HuH-7 (cell line): Measurements from ENCODE around the gene ELMO1.

Experiments
- DNase-seq: peaks from one replicate; pipeline ENCODE4 v3.0.0; 2011; ENCODE audit warnings: low spot score

The ELMO1 gene

GRCh38 chr7:36910401-36910800 is 538.3 kb downstream of the ELMO1 start:
- DNase-seq, result no peak

- DNase-seq, result no peak
These were observed 541.6 kb downstream of the ELMO1 start for GRCh38 chr7:36906956-36907635.

- DNase-seq, result no peak
These were observed 542.2 kb downstream of the ELMO1 start for GRCh38 chr7:36906448-36906847.

- DNase-seq, result no peak
These were observed 542.8 kb downstream of the ELMO1 start for GRCh38 chr7:36905841-36906240.

- no peak for DNase-seq
These were observed 543.9 kb downstream of the ELMO1 start for GRCh38 chr7:36904802-36905201.

- DNase-seq, result no peak
These were observed 544.6 kb downstream of the ELMO1 start for GRCh38 chr7:36904101-36904500.

GRCh38 chr7:36900988-36901710 is 547.5 kb downstream of the ELMO1 start:
- no peak for DNase-seq

- no peak for DNase-seq
These were observed 550.5 kb downstream of the ELMO1 start for GRCh38 chr7:36898186-36898585.

- no peak for DNase-seq
These were observed 551.6 kb downstream of the ELMO1 start for GRCh38 chr7:36896956-36897590.

GRCh38 chr7:36896418-36896817 is 552.2 kb downstream of the ELMO1 start:
- no peak for DNase-seq

GRCh38 chr7:36895192-36895591 is 553.5 kb downstream of the ELMO1 start:
- DNase-seq, result no peak

GRCh38 chr7:36894190-36894589 is 554.5 kb downstream of the ELMO1 start:
- no peak for DNase-seq

- DNase-seq, result no peak
These were observed 559.5 kb downstream of the ELMO1 start for GRCh38 chr7:36889182-36889581.

- DNase-seq, result peak; percentile 24
These were observed 560.7 kb downstream of the ELMO1 start for GRCh38 chr7:36887969-36888368.

GRCh38 chr7:36887233-36887632 is 561.4 kb downstream of the ELMO1 start:
- no peak for DNase-seq

- no peak for DNase-seq
These were observed 563.8 kb downstream of the ELMO1 start for GRCh38 chr7:36884910-36885309.

- DNase-seq, result no peak
These were observed 564.3 kb downstream of the ELMO1 start for GRCh38 chr7:36884351-36884750.

- DNase-seq, result no peak
These were observed 567.3 kb downstream of the ELMO1 start for GRCh38 chr7:36881233-36881874.

GRCh38 chr7:36880108-36880507 is 568.6 kb downstream of the ELMO1 start:
- DNase-seq, result no peak

GRCh38 chr7:36879021-36879420 is 569.6 kb downstream of the ELMO1 start:
- no peak for DNase-seq

- no peak for DNase-seq
These were observed 570.4 kb downstream of the ELMO1 start for GRCh38 chr7:36878288-36878687.

GRCh38 chr7:36875794-36876193 is 572.9 kb downstream of the ELMO1 start:
- no peak for DNase-seq

- no peak for DNase-seq
These were observed 574.6 kb downstream of the ELMO1 start for GRCh38 chr7:36874041-36874440.
